A673 (cell line): ENCODE data around the gene AMZ1.

Experiments
- EZH2 ChIP-seq: fragments of 200-600 bp; sonication (generic); IDR thresholded peaks from 2 replicates; pipeline ENCODE4 v1.6.1; 2017; ENCODE audit warnings: borderline replicate concordance, low read depth, mild to moderate bottlenecking, mixed read lengths, antibody characterized with exemption, low read length; ENCODE audit not compliant: poor library complexity, severe bottlenecking
- TF ChIP-seq, protein P1 (sequence below): fragments of 300-800, 200-600 bp; sonication (generic); conservative IDR thresholded peaks from 2 replicates; pipeline ENCODE4 v1.5.1; 2017; ENCODE audit warnings: low read depth, mild to moderate bottlenecking, antibody characterized with exemption, low read length, moderate library complexity, mixed read lengths

DNA sequence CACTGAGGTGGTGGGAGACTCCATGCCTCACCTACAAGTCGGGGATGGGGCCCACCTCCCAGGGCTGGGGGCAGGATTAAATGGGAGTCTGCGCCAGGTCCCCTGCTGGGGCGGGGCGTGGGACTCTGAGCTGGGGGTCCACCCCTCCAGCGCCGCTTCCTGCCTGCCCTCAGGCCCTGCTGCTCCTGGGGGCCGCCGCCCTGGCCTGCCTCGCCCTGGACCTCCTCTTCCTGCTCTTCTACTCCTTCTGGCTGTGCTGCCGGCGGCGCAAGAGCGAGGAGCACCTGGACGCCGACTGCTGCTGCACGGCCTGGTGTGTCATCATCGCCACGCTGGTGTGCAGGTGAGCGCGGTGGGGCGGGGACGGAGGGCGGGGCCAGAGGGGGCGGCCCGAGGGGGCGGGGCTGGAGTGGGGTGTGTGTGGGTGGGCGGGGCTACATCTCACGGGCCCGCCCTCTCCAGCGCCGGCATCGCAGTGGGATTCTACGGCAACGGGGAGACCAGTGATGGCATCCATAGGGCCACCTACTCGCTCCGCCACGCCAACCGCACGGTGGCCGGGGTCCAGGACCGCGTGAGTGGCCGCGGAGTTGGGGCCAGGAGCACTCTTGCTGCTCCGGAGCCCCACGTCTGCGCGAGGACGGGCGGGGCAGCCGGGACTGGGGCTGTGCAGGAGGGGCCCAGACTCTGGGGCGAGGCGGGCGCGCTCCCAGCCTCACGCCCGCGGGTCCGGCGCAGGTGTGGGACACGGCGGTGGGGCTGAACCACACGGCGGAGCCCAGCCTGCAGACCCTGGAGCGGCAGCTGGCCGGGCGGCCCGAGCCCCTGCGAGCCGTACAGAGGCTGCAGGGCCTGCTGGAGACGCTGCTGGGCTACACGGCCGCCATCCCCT, 41.1 kb upstream of the AMZ1 start:
- TF ChIP-seq, protein P1, sequence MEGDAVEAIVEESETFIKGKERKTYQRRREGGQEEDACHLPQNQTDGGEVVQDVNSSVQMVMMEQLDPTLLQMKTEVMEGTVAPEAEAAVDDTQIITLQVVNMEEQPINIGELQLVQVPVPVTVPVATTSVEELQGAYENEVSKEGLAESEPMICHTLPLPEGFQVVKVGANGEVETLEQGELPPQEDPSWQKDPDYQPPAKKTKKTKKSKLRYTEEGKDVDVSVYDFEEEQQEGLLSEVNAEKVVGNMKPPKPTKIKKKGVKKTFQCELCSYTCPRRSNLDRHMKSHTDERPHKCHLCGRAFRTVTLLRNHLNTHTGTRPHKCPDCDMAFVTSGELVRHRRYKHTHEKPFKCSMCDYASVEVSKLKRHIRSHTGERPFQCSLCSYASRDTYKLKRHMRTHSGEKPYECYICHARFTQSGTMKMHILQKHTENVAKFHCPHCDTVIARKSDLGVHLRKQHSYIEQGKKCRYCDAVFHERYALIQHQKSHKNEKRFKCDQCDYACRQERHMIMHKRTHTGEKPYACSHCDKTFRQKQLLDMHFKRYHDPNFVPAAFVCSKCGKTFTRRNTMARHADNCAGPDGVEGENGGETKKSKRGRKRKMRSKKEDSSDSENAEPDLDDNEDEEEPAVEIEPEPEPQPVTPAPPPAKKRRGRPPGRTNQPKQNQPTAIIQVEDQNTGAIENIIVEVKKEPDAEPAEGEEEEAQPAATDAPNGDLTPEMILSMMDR = no peak
- TF ChIP-seq EZH2 = no peak
